H54 (cell line): ENCODE measurements around the gene AZU1.

ENCODE experiments used
- DNase-seq: peaks from one replicate; pipeline ENCODE4 v3.0.0; 2011; ENCODE audit warnings: low spot score, mixed read lengths; ENCODE audit not compliant: insufficient read length
- FAIRE-seq: peaks from 3 replicates; lab custom pipeline; 2011; peaks lifted over from hg19 to GRCh38; lab: Jason Lieb, UNC
- POLR2A ChIP-seq: IDR thresholded peaks from 2 replicates; pipeline ENCODE4 v1.6.1; 2011; ENCODE audit warnings: low read depth, mild to moderate bottlenecking, low read length

The AZU1 gene

GRCh38 chr19:855142-855541 is 27.5 kb downstream of the AZU1 start:
- no peak for DNase-seq
- FAIRE-seq, result no peak
- TF ChIP-seq POLR2A, result no peak

- FAIRE-seq, result no peak
- TF ChIP-seq POLR2A, result no peak
- no peak for DNase-seq
Measured at GRCh38 chr19:855566-856120, 28.0 kb downstream of the AZU1 start.

GRCh38 chr19:858284-858683 is 30.6 kb downstream of the AZU1 start:
- FAIRE-seq, result no peak
- no peak for DNase-seq
- TF ChIP-seq POLR2A, result no peak

- TF ChIP-seq POLR2A, result no peak
- FAIRE-seq, result no peak
- no peak for DNase-seq
Measured at GRCh38 chr19:858868-859843, 31.5 kb downstream of the AZU1 start, which contains the start of gene CFD. TSS of gene CFD (plus strand) at chr19:859664. CDS start at chr19:859690, 26 bp downstream.

- FAIRE-seq (no peak), DNase-seq (no peak)
- no peak for TF ChIP-seq POLR2A
Measured at GRCh38 chr19:861141-861755, 33.6 kb downstream of the AZU1 start.

- FAIRE-seq, result no peak
- no peak for DNase-seq
Measured at GRCh38 chr19:861756-862580, 34.3 kb downstream of the AZU1 start.

GRCh38 chr19:862581-863314 is 35.1 kb downstream of the AZU1 start:
- FAIRE-seq, result no peak
- no peak for TF ChIP-seq POLR2A
- DNase-seq, result no peak

More at GRCh38 chr19:861756-862580, 34.3 kb downstream of the AZU1 start:
- TF ChIP-seq POLR2A, result no peak

GRCh38 chr19:863315-863620 is 35.6 kb downstream of the AZU1 start:
- no peak for TF ChIP-seq POLR2A
- FAIRE-seq, result no peak

GRCh38 chr19:866769-867300 is 39.2 kb downstream of the AZU1 start:
- FAIRE-seq (no peak), DNase-seq (no peak)
- no peak for TF ChIP-seq POLR2A

More at GRCh38 chr19:863315-863620, 35.6 kb downstream of the AZU1 start:
- no peak for DNase-seq

- FAIRE-seq (no peak), DNase-seq (no peak)
- no peak for TF ChIP-seq POLR2A
Measured at GRCh38 chr19:867301-867793, 39.7 kb downstream of the AZU1 start.

- DNase-seq, result no peak
- TF ChIP-seq POLR2A, result no peak
- FAIRE-seq, result no peak
Measured at GRCh38 chr19:867855-868457, 40.3 kb downstream of the AZU1 start.
